Neural cell (in vitro differentiated cells): Measurements from ENCODE around the gene FAR2. TPM values are rescaled to one million over a fixed set of nuclear protein-coding genes. Genes with fewer than 3 reads are reported as not detected.

ENCODE experiments used
- H2AFZ ChIP-seq: fragments of 200-600, 300-800 bp; sonication (generic), shearing (Covaris generic); 2 replicates; pipeline ENCODE4 v1.6.0; 2014; ENCODE audit warnings: low read depth, mild to moderate bottlenecking, antibody characterized with exemption, low read length, moderate library complexity
- H3F3A ChIP-seq: fragments of 200-600 bp; shearing (Covaris generic); 2 replicates; pipeline ENCODE4 v1.6.1; 2016; ENCODE audit warnings: mild to moderate bottlenecking, moderate library complexity, mixed read lengths, antibody characterized with exemption, low read length; ENCODE audit not compliant: insufficient read depth, poor library complexity, severe bottlenecking
- H3K27ac ChIP-seq: fragments of 200-600, 300-800 bp; sonication (generic), shearing (Covaris generic); 2 replicates; pipeline ENCODE4 v1.5.1; 2014; ENCODE audit warnings: mild to moderate bottlenecking, low read length, moderate library complexity
- H3K27me3 ChIP-seq: fragments of 300-800, 200-600 bp; sonication (generic), shearing (Covaris generic); 2 replicates; pipeline ENCODE4 v1.6.0; 2014; ENCODE audit warnings: mild to moderate bottlenecking, low read depth, low read length, moderate library complexity; ENCODE audit not compliant: insufficient read depth
- H3K36me3 ChIP-seq: fragments of 300-800, 200-600 bp; sonication (generic), shearing (Covaris generic); 2 replicates; pipeline ENCODE4 v1.5.1; 2014; ENCODE audit warnings: mild to moderate bottlenecking, antibody characterized with exemption, low read length, moderate library complexity; ENCODE audit not compliant: insufficient read depth
- H3K4me2 ChIP-seq: fragments of 300-800, 200-600 bp; sonication (generic), shearing (Covaris generic); 2 replicates; pipeline ENCODE4 v1.6.0; 2014; ENCODE audit warnings: mild to moderate bottlenecking, low read length
- H3K4me3 ChIP-seq: fragments of 300-800, 200-600 bp; sonication (generic), shearing (Covaris generic); 2 replicates; pipeline ENCODE4 v1.5.1; 2014; ENCODE audit warnings: mild to moderate bottlenecking, low read length, moderate library complexity
- H3K79me2 ChIP-seq: fragments of 200-600 bp; shearing (Covaris generic); replicated peaks from 2 replicates; pipeline ENCODE4 v1.6.0; 2014; ENCODE audit warnings: mild to moderate bottlenecking, low read length, moderate library complexity; ENCODE audit not compliant: insufficient read depth
- H3K9ac ChIP-seq: fragments of 300-800, 200-600 bp; sonication (generic), shearing (Covaris generic); 2 replicates; pipeline ENCODE4 v1.6.1; 2016; ENCODE audit warnings: mild to moderate bottlenecking, low read length, mixed read lengths
- H3K9me2 ChIP-seq: fragments of 200-600 bp; shearing (Covaris generic); 2 replicates; pipeline ENCODE4 v1.6.1; 2016; ENCODE audit warnings: mild to moderate bottlenecking, low read length, mixed read lengths; ENCODE audit not compliant: insufficient read depth
- H3K9me3 ChIP-seq: fragments of 200-600, 300-800 bp; sonication (generic), shearing (Covaris generic); 2 replicates; pipeline ENCODE4 v1.6.1; 2016; ENCODE audit warnings: mild to moderate bottlenecking, mixed run types, low read length, moderate library complexity, mixed read lengths
- H4K20me1 ChIP-seq: fragments of 200-600 bp; shearing (Covaris generic); 2 replicates; pipeline ENCODE4 v1.6.1; 2016; ENCODE audit warnings: mild to moderate bottlenecking, mixed run types; ENCODE audit not compliant: insufficient read depth
- EP300 ChIP-seq: fragments of 450-650 bp; conservative IDR thresholded peaks from 2 replicates; pipeline ENCODE4 v1.6.1; 2014; ENCODE audit warnings: antibody characterized with exemption, mild to moderate bottlenecking, moderate library complexity; ENCODE audit not compliant: poor library complexity, severe bottlenecking
- EZH2 ChIP-seq: fragments of 200-600, 300-800 bp; shearing (Covaris generic), sonication (generic); IDR thresholded peaks from 2 replicates; pipeline ENCODE4 v1.6.1; 2014; ENCODE audit warnings: antibody characterized with exemption, low read length, borderline replicate concordance, mild to moderate bottlenecking; ENCODE audit not compliant: insufficient read depth, poor library complexity, severe bottlenecking
- MXI1 ChIP-seq: fragments of 450-650 bp; conservative IDR thresholded peaks from 2 replicates; pipeline ENCODE4 v1.6.1; 2014; ENCODE audit warnings: antibody characterized with exemption, mild to moderate bottlenecking; ENCODE audit not compliant: poor library complexity, severe bottlenecking
- POLR2AphosphoS5 ChIP-seq: IDR thresholded peaks from 2 replicates; pipeline ENCODE4 v1.6.1; 2012
- RAD21 ChIP-seq: fragments of 450-650 bp; conservative IDR thresholded peaks from 2 replicates; pipeline ENCODE4 v1.6.1; 2014; ENCODE audit warnings: antibody characterized with exemption, mild to moderate bottlenecking, moderate library complexity
- SMC3 ChIP-seq: fragments of 450-650 bp; conservative IDR thresholded peaks from 2 replicates; pipeline ENCODE4 v1.6.1; 2014; ENCODE audit warnings: antibody characterized with exemption, mild to moderate bottlenecking, moderate library complexity; ENCODE audit not compliant: poor library complexity
- TAF1 ChIP-seq: IDR thresholded peaks from 2 replicates; pipeline ENCODE4 v1.6.1; 2012; ENCODE audit warnings: low read depth
- polyA plus RNA-seq: library from polyadenylated mRNA; depleted of rRNA; stranded (reverse); fragments of >200 nt; gene quantifications from 2 replicates; pipeline ENCODE4 v1.2.3, GENCODE V29; 2014
- TF ChIP-seq, protein P1 (sequence below): IDR thresholded peaks from 2 replicates; pipeline ENCODE4 v1.6.1; 2012; ENCODE audit warnings: borderline replicate concordance
- TF ChIP-seq, protein P2 (sequence below): fragments of 450-650 bp; IDR thresholded peaks from 2 replicates; pipeline ENCODE4 v1.5.1; 2014; ENCODE audit warnings: antibody characterized with exemption, mild to moderate bottlenecking, moderate library complexity; ENCODE audit not compliant: poor library complexity, severe bottlenecking

Gene FAR2
- polyA plus RNA-seq, 1 donor from 2014 or later, result 0.99 TPM

DNA sequence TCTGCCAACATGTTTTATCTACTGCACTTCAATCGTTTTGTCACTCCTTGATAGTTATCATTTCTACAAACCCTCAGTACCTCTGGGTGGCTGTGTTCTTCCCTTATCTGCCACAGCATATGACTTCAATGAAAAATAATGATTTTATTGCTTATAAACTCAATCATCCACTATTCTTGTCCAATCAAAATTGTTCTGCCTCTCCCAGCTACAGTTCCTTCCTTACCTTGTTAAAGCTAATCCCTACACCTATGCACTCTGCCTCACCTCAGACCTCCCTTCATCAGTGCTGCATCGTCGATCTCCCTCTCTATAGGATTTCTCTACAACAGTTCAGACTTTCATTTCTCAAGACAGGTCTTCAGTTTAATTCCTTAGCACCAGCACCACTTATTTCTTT, 173.1 kb downstream of the FAR2 start:
- Histone ChIP-seq H3K9me2 (no peaks in the 10 kb centered on the region), H3K36me3 (no peaks in the 10 kb centered on the region), H3K79me2 (no peaks in the 10 kb centered on the region), H3K4me2 (no peak overlapping the region), H3K27me3 (no peaks in the 10 kb centered on the region), H3K4me3 (no peak overlapping the region), H2AFZ (no peak overlapping the region), H3K9me3 (no peaks in the 10 kb centered on the region), H4K20me1 (no peaks in the 10 kb centered on the region), H3K9ac (no peak overlapping the region), H3K27ac (no peak overlapping the region), H3F3A (peaks cover 6% of the 10 kb centered on the region)
- TF ChIP-seq EP300, result no peak
- no peak for TF ChIP-seq EZH2
- no peak for TF ChIP-seq RAD21
- no peak for TF ChIP-seq POLR2AphosphoS5
- TF ChIP-seq MXI1, result no peak

DNA sequence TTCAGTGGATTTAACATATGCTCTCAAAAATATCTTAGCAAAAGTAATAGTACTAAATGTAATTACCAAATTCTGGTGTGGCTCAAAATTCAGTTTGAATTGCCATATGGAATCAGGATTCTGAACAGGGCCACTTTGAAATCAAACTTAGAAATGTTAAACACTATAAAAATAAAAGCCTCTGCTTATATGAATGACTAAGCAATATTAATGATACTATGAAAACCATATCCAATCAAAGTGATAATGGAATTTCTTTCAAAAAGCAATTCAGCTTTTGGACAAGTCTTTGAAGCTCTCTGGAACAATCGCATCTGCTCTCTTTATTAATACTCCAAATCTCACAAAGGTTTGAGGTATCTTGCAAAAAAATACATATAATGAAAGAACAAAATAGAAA, 180.3 kb downstream of the FAR2 start:
- Histone ChIP-seq H3K4me3 (no peak overlapping the region), H3K9me3 (no peaks in the 10 kb centered on the region), H2AFZ (no peak overlapping the region), H3K27me3 (no peaks in the 10 kb centered on the region), H3K4me2 (no peak overlapping the region), H3K9ac (no peak overlapping the region), H3K27ac (no peak overlapping the region), H4K20me1 (no peaks in the 10 kb centered on the region), H3K9me2 (no peaks in the 10 kb centered on the region), H3K79me2 (no peaks in the 10 kb centered on the region), H3K36me3 (no peaks in the 10 kb centered on the region), H3F3A (no peaks in the 10 kb centered on the region)
- TF ChIP-seq POLR2AphosphoS5 (no peak), MXI1 (no peak), EP300 (no peak), RAD21 (no peak), SMC3 (no peak), EZH2 (no peak), TAF1 (no peak)
- TF ChIP-seq, protein P1, sequence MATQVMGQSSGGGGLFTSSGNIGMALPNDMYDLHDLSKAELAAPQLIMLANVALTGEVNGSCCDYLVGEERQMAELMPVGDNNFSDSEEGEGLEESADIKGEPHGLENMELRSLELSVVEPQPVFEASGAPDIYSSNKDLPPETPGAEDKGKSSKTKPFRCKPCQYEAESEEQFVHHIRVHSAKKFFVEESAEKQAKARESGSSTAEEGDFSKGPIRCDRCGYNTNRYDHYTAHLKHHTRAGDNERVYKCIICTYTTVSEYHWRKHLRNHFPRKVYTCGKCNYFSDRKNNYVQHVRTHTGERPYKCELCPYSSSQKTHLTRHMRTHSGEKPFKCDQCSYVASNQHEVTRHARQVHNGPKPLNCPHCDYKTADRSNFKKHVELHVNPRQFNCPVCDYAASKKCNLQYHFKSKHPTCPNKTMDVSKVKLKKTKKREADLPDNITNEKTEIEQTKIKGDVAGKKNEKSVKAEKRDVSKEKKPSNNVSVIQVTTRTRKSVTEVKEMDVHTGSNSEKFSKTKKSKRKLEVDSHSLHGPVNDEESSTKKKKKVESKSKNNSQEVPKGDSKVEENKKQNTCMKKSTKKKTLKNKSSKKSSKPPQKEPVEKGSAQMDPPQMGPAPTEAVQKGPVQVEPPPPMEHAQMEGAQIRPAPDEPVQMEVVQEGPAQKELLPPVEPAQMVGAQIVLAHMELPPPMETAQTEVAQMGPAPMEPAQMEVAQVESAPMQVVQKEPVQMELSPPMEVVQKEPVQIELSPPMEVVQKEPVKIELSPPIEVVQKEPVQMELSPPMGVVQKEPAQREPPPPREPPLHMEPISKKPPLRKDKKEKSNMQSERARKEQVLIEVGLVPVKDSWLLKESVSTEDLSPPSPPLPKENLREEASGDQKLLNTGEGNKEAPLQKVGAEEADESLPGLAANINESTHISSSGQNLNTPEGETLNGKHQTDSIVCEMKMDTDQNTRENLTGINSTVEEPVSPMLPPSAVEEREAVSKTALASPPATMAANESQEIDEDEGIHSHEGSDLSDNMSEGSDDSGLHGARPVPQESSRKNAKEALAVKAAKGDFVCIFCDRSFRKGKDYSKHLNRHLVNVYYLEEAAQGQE, result no peak
- TF ChIP-seq, protein P2, sequence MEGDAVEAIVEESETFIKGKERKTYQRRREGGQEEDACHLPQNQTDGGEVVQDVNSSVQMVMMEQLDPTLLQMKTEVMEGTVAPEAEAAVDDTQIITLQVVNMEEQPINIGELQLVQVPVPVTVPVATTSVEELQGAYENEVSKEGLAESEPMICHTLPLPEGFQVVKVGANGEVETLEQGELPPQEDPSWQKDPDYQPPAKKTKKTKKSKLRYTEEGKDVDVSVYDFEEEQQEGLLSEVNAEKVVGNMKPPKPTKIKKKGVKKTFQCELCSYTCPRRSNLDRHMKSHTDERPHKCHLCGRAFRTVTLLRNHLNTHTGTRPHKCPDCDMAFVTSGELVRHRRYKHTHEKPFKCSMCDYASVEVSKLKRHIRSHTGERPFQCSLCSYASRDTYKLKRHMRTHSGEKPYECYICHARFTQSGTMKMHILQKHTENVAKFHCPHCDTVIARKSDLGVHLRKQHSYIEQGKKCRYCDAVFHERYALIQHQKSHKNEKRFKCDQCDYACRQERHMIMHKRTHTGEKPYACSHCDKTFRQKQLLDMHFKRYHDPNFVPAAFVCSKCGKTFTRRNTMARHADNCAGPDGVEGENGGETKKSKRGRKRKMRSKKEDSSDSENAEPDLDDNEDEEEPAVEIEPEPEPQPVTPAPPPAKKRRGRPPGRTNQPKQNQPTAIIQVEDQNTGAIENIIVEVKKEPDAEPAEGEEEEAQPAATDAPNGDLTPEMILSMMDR, result no peak

DNA sequence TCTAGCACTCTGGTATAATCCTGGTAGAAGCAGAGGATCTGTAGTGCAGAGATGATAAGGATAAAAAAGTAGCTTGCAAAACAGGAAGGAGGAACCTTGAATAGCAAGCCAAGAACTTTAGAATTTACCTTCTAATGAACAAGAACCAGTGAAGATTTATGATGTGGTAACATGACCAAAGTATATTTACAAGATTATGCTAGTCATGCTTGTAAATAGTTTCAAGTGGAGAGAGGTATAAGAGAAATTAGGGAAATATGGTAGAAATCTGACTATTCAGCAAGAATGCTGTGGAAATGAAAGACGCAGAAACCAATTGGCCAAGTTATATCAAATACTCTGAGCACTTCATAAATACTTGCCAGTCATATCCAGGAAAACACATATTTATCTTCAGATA, 184.1 kb downstream of the FAR2 start:
- no peak for TF ChIP-seq RAD21
- no peak for TF ChIP-seq POLR2AphosphoS5
- no peak for TF ChIP-seq MXI1
- no peak for TF ChIP-seq EZH2
- no peak for TF ChIP-seq TAF1
- TF ChIP-seq, protein P1, result no peak
- TF ChIP-seq, protein P2, result no peak
- no peak for TF ChIP-seq SMC3
- TF ChIP-seq EP300, result no peak
- H3K4me3 ChIP-seq, result no peak overlapping the region

More for the DNA sequence above, 184.1 kb downstream of the FAR2 start:
- H3K36me3 ChIP-seq, result no peaks in the 10 kb centered on the region
- no peaks in the 10 kb centered on the region for H3K79me2 ChIP-seq
- H3F3A ChIP-seq, result no peaks in the 10 kb centered on the region
- no peak overlapping the region for H3K4me2 ChIP-seq
- H3K9me3 ChIP-seq, result no peaks in the 10 kb centered on the region
- no peak overlapping the region for H2AFZ ChIP-seq
- no peak overlapping the region for H3K27ac ChIP-seq
- no peaks in the 10 kb centered on the region for H3K9me2 ChIP-seq
- H4K20me1 ChIP-seq, result no peaks in the 10 kb centered on the region
- H3K27me3 ChIP-seq, result no peaks in the 10 kb centered on the region
- no peak overlapping the region for H3K9ac ChIP-seq
